Natural killer cell (primary cell): Measurements from ENCODE around the gene DLG5. TPM values are rescaled to one million over a fixed set of nuclear protein-coding genes. Genes with fewer than 3 reads are reported as not detected.

ENCODE experiments used
- ATAC-seq, 3 donors: fragments of 150-1000 bp in 2 of 3; fragments of 200-7000 bp in 1 of 3; cut with Tn5 transposase; 1 replicate in 1 of 3; 2 replicates in 2 of 3; pipeline ENCODE4 v1.10.0; 2021; ENCODE audit warnings: mild to moderate bottlenecking in 2 of 3, moderate library complexity in 2 of 3
- DNase-seq, 2 donors: peaks; one replicate each; pipeline versions ENCODE4 v3.0.0 to v3.0.0-alpha.2; 2013 to 2021; ENCODE audit warnings: mixed read lengths in 1 of 2
- H3K27ac ChIP-seq: one replicate; pipeline ENCODE4 v1.5.1; 2013; ENCODE audit warnings: mild to moderate bottlenecking, low read length
- H3K27me3 ChIP-seq: one replicate; pipeline ENCODE4 v1.6.1; 2013; ENCODE audit warnings: low read length; ENCODE audit not compliant: control insufficient read depth, insufficient read depth
- H3K36me3 ChIP-seq: one replicate; pipeline ENCODE4 v1.6.1; 2013; ENCODE audit warnings: low read length; ENCODE audit not compliant: control insufficient read depth, insufficient read depth
- H3K4me1 ChIP-seq: one replicate; pipeline ENCODE4 v1.6.1; 2013; ENCODE audit warnings: low read length; ENCODE audit not compliant: control insufficient read depth, insufficient read depth
- H3K4me3 ChIP-seq: one replicate; pipeline ENCODE4 v1.5.1; 2013; ENCODE audit warnings: low read length
- H3K9me3 ChIP-seq: one replicate; pipeline ENCODE4 v1.6.1; 2013; ENCODE audit warnings: low read length; ENCODE audit not compliant: control insufficient read depth, insufficient read depth
- H3K27ac Mint-ChIP-seq, 2 donors: one replicate each; pipeline ENCODE4 v1.8.0; 2022; ENCODE audit warnings: mild to moderate bottlenecking in 2 of 2, mixed read lengths in 2 of 2, moderate library complexity in 1 of 2
- H3K27me3 Mint-ChIP-seq, 2 donors: one replicate each; pipeline ENCODE4 v1.8.0; 2022; ENCODE audit warnings: low read depth in 2 of 2, mixed read lengths in 2 of 2
- H3K36me3 Mint-ChIP-seq: one replicate; pipeline ENCODE4 v1.8.0; 2022; ENCODE audit warnings: mixed read lengths
- H3K4me1 Mint-ChIP-seq, 2 donors: one replicate each; pipeline ENCODE4 v1.8.0; 2022; ENCODE audit warnings: mixed read lengths in 2 of 2
- H3K4me3 Mint-ChIP-seq: one replicate; pipeline ENCODE4 v1.8.0; 2022; ENCODE audit warnings: mild to moderate bottlenecking, moderate library complexity, mixed read lengths
- H3K9me3 Mint-ChIP-seq, 2 donors: one replicate each; pipeline ENCODE4 v1.8.0; 2022; ENCODE audit warnings: mixed read lengths in 2 of 2
- CTCF ChIP-seq: fragments of 200-600 bp; IDR thresholded peaks from one replicate; pipeline ENCODE4 v1.8.0; 2022; ENCODE audit warnings: antibody characterized with exemption
- WGBS: methylation state at CpG from one replicate; pipeline ENCODE4 v1.1.7; 2013; ENCODE audit warnings: missing lambda C conversion rate; ENCODE audit not compliant: insufficient coverage; 5-methylcytosine and 5-hydroxymethylcytosine counted together
- intact Hi-C: fragments of 100-400 bp; cut with micrococcal nuclease; formaldehyde crosslinking; loops from one replicate; pipeline ENCODE4 v1.14.2; 2022
- total RNA-seq, 4 donors: library from RNA; stranded (reverse); fragments of 120-200 nt in 1 of 4; gene quantifications; one replicate each; pipeline versions ENCODE4 v1.2.3 to v1.2.4, GENCODE V29; 2013 to 2022

DLG5 gene
- total RNA-seq, 3 donors from 2014 or later (not counting 1 experiment from before 2014, with no cell fraction given): 52.8 to 75.0 (median 52.9) TPM

GRCh38 chr10:77904100-77904840, 22.3 kb downstream of the DLG5 start:
- Histone ChIP-seq H3K4me1 (peaks cover 3% of the 10 kb centered on the region), H3K36me3 (no peaks in the 10 kb centered on the region), H3K9me3 (no peaks in the 10 kb centered on the region), H3K27me3 (no peaks in the 10 kb centered on the region), H3K4me3 (no peak overlapping the region), H3K27ac (no peak overlapping the region)
- no peak overlapping the region for H3K27ac Mint-ChIP-seq
- no peaks in the 10 kb centered on the region for H3K9me3 Mint-ChIP-seq
- H3K4me3 Mint-ChIP-seq: no peak overlapping the region
- intact Hi-C loops: no loop called here
- no peaks in the 10 kb centered on the region for H3K27me3 Mint-ChIP-seq
- H3K4me1 Mint-ChIP-seq: peaks cover 47 to 58% of the 10 kb centered on the region in 2 donors
- H3K36me3 Mint-ChIP-seq: no peaks in the 10 kb centered on the region
- TF ChIP-seq CTCF: no peak
- WGBS: 81% methylated on average over 8 of the region's 8 CpGs
- DNase-seq: no peak
- ATAC-seq: no peak

GRCh38 chr10:77902159-77902558, 24.4 kb downstream of the DLG5 start:
- H3K4me1 ChIP-seq: peaks cover 9% of the 10 kb centered on the region
- Mint-ChIP-seq H3K9me3 (no peaks in the 10 kb centered on the region), H3K27me3 (no peaks in the 10 kb centered on the region), H3K4me3 (no peak overlapping the region), H3K36me3 (no peaks in the 10 kb centered on the region), H3K27ac (no peak overlapping the region), H3K4me1 (peaks cover 34 to 45% of the 10 kb centered on the region in 2 donors)
- ATAC-seq: no peak
- H3K9me3 ChIP-seq: no peaks in the 10 kb centered on the region
- TF ChIP-seq CTCF: no peak
- H3K27ac ChIP-seq: no peak overlapping the region
- no peaks in the 10 kb centered on the region for H3K27me3 ChIP-seq
- H3K4me3 ChIP-seq: no peak overlapping the region
- intact Hi-C loops: no loop called here
- 85% methylated on average over 5 of the region's 5 CpGs for WGBS
- DNase-seq: no peak
- H3K36me3 ChIP-seq: no peaks in the 10 kb centered on the region

- intact Hi-C loops: no loop called here
- TF ChIP-seq CTCF: no peak
- H3K4me1 ChIP-seq: peaks cover 9% of the 10 kb centered on the region
- no peak for ATAC-seq
- H3K4me3 ChIP-seq: no peak overlapping the region
- no peak overlapping the region for H3K27ac Mint-ChIP-seq
- WGBS: 92% methylated on average over 6 of the region's 6 CpGs
- no peak overlapping the region for H3K27ac ChIP-seq
- peaks cover 30 to 41% of the 10 kb centered on the region in 2 donors for H3K4me1 Mint-ChIP-seq
- no peak for DNase-seq
- no peaks in the 10 kb centered on the region for H3K9me3 Mint-ChIP-seq
- no peaks in the 10 kb centered on the region for H3K36me3 Mint-ChIP-seq
- no peaks in the 10 kb centered on the region for H3K36me3 ChIP-seq
- no peaks in the 10 kb centered on the region for H3K27me3 Mint-ChIP-seq
- H3K9me3 ChIP-seq: no peaks in the 10 kb centered on the region
- no peaks in the 10 kb centered on the region for H3K27me3 ChIP-seq
- no peak overlapping the region for H3K4me3 Mint-ChIP-seq
These were observed 24.8 kb downstream of the DLG5 start for GRCh38 chr10:77901743-77902142.

GRCh38 chr10:77899690-77900089, 26.9 kb downstream of the DLG5 start:
- Histone ChIP-seq H3K4me3 (no peak overlapping the region), H3K4me1 (peaks cover 9% of the 10 kb centered on the region), H3K27ac (no peak overlapping the region), H3K36me3 (no peaks in the 10 kb centered on the region), H3K9me3 (no peaks in the 10 kb centered on the region), H3K27me3 (no peaks in the 10 kb centered on the region)
- Mint-ChIP-seq H3K36me3 (no peaks in the 10 kb centered on the region), H3K27me3 (no peaks in the 10 kb centered on the region), H3K27ac (peak overlapping the region in 1 of 2 donors; percentile 7), H3K4me3 (no peak overlapping the region), H3K4me1 (peaks cover 32 to 44% of the 10 kb centered on the region in 2 donors), H3K9me3 (no peaks in the 10 kb centered on the region)
- 70% methylated on average over 4 of the region's 4 CpGs for WGBS
- no peak for DNase-seq
- intact Hi-C loops: no loop called here
- TF ChIP-seq CTCF: no peak
- ATAC-seq: no peak
